Measurements from ENCODE around the gene GRM7.

GRCh38 chr3:7158516-7158915 is 297.6 kb downstream of the GRM7 start:
- no peak for TF ChIP-seq POLR2AphosphoS5 (IDR thresholded peaks at IDR 0.05)
- TF ChIP-seq CTCF (IDR thresholded peaks at IDR 0.05 in 8 of 11, conservative IDR thresholded peaks at IDR 0.05 in 3 of 11), result no peak
- no peak for TF ChIP-seq POLR2A (IDR thresholded peaks at IDR 0.05)
